SK-N-MC (cell line): Measurements from ENCODE around the gene TTLL10.

Experiments
- FOXP2 ChIP-seq: optimal IDR thresholded peaks from 2 replicates; pipeline ENCODE3; 2011; ENCODE audit warnings: mild to moderate bottlenecking, moderate library complexity; ENCODE audit not compliant: insufficient read depth; ENCODE audit errors: extremely low read length, control extremely low read depth
- POLR2AphosphoS5 ChIP-seq: IDR thresholded peaks from 2 replicates; pipeline ENCODE4 v1.6.1; 2012; ENCODE audit warnings: mild to moderate bottlenecking, low read depth, low read length, borderline replicate concordance

GRCh38 chr1:1183221-1183747 is 9.6 kb downstream of the TTLL10 start:
- TF ChIP-seq POLR2AphosphoS5 (no peak), FOXP2 (no peak)
